Urothelium cell line (cell line): Measurements from ENCODE around the gene KBTBD8.

Experiments
- DNase-seq: peaks from one replicate; pipeline ENCODE4 v3.0.0; 2011; ENCODE audit warnings: low spot score, mixed read lengths
- FAIRE-seq: peaks from 2 replicates; lab custom pipeline; 2011; peaks lifted over from hg19 to GRCh38; lab: Jason Lieb, UNC

Gene KBTBD8, protein sequence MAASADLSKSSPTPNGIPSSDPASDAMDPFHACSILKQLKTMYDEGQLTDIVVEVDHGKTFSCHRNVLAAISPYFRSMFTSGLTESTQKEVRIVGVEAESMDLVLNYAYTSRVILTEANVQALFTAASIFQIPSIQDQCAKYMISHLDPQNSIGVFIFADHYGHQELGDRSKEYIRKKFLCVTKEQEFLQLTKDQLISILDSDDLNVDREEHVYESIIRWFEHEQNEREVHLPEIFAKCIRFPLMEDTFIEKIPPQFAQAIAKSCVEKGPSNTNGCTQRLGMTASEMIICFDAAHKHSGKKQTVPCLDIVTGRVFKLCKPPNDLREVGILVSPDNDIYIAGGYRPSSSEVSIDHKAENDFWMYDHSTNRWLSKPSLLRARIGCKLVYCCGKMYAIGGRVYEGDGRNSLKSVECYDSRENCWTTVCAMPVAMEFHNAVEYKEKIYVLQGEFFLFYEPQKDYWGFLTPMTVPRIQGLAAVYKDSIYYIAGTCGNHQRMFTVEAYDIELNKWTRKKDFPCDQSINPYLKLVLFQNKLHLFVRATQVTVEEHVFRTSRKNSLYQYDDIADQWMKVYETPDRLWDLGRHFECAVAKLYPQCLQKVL

GRCh38 chr3:66998113-66998903 is at the start of gene KBTBD8:
TSS of gene KBTBD8 (plus strand) at chr3:66998307. CDS start at chr3:66998356, 49 bp downstream.
- DNase-seq (peak; percentile 82), FAIRE-seq (no peak)

- FAIRE-seq (no peak), DNase-seq (no peak)
These were observed 49.3 kb upstream of the KBTBD8 start for GRCh38 chr3:66948838-66949237.

DNA sequence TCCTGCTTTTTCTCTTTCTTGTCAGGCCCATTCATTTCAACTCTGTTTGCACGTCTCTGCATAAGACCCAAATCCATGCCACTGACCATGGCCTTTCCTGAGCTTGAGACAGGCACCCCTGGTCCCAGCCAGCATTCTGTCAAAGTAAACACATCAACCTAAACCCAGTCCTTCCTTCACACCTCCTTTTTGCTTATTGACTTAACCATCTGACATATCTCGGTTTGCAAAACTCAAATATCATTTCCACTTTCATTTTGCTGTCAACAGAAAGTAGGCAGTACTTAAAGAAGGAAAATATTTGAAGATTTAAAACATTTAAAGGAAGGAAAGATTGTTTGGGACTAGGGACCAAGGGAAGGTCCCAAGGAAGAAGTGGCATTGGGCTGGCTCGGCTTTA is 48.2 kb upstream of the KBTBD8 start:
- FAIRE-seq: no peak
- DNase-seq: no peak

GRCh38 chr3:66952357-66952756 is 45.8 kb upstream of the KBTBD8 start:
- FAIRE-seq (no peak), DNase-seq (no peak)

- DNase-seq: no peak
- FAIRE-seq: no peak
These were observed 44.1 kb upstream of the KBTBD8 start for GRCh38 chr3:66953934-66954445.

DNA sequence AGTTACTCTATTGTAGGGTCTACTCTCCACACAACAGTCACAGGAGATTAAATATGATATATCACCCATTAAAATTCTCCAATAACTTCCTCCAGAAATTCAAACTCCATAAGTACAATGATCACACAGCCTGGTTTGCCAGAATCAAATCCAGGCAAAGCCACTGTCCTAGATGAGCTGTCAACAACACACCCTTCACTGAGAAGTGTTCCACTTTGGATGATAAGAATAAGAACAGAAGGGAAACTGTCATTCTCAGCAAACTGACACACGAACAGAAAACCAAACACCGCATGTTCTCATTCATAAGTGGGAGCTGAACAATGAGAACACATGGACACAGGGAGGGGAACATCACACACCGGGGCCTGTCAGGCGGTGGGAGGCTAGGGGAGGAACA is 41.4 kb upstream of the KBTBD8 start:
- FAIRE-seq: no peak
- no peak for DNase-seq

DNA sequence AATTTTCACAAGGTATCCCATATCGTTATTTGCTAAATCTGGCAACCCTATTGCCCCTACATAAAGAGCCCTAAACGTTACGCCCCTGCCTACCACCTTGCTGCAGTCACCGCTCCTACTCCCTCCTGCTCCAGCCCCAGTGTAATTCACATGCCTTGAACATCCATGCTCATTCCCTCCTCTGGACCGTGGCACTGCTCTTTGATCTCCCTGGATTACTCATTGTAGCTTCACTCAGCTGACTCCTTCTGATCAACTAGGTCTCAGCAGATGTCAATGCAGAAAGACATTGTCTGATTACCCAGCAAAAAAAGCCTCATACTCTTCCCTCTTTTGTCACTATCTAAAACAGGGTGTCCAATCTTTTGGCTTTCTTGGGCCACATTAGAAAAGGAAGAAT is 40.7 kb upstream of the KBTBD8 start:
- DNase-seq (no peak), FAIRE-seq (no peak)

DNA sequence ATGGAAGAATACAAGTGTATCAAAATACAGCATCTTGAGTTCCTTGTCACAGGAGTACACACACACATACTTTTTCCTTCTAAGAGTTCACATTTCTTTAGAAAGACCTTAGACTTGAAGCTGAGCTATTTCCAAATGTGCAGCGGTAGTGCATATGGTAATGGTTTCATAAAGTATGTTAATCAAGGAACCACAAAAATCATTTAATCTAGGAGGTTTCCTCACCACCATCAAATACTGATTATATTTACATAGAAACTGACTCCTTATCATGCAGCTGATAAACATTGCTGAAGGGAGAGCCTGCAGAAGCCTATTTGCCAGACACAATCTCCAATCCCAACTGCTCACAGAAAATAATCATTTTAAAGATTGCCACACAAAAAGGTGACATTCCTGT is 40.0 kb upstream of the KBTBD8 start:
- FAIRE-seq (no peak), DNase-seq (no peak)

DNA sequence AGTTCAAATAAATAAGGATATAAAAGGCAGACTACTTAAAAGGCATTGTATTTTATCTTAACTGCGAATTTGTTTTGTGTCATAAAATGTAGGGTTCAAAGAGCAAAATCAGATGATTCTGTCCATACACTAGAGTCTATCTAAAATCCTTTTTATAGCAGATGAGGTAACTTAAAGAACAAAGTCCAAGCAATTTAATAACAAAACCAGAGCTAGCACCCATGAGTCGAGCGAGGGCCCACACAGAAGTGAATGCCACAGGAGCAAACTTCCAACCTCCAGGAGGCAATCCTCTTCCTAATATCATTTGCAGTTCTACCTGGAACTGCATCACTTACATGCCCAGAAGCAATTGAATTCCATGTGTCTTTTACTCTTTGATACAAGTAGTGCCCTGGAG is 35.4 kb upstream of the KBTBD8 start:
- no peak for FAIRE-seq

GRCh38 chr3:66971245-66971644 is 26.9 kb upstream of the KBTBD8 start:
- FAIRE-seq: no peak
- no peak for DNase-seq

More for the DNA sequence above, 35.4 kb upstream of the KBTBD8 start:
- DNase-seq: no peak

GRCh38 chr3:66971891-66972551 is 26.1 kb upstream of the KBTBD8 start:
- FAIRE-seq: no peak
- peak; percentile 81 for DNase-seq

GRCh38 chr3:66980791-66981190 is 17.3 kb upstream of the KBTBD8 start:
- FAIRE-seq (no peak), DNase-seq (no peak)

- no peak for DNase-seq
These were observed 15.0 kb upstream of the KBTBD8 start for GRCh38 chr3:66983101-66983500.

GRCh38 chr3:66985336-66985920 is 12.7 kb upstream of the KBTBD8 start:
- no peak for FAIRE-seq
- no peak for DNase-seq

More at GRCh38 chr3:66983101-66983500, 15.0 kb upstream of the KBTBD8 start:
- FAIRE-seq: no peak

- DNase-seq (no peak), FAIRE-seq (no peak)
These were observed 11.7 kb upstream of the KBTBD8 start for GRCh38 chr3:66986406-66986805.

GRCh38 chr3:66989241-66989640 is 8.9 kb upstream of the KBTBD8 start:
- DNase-seq (no peak), FAIRE-seq (no peak)

DNA sequence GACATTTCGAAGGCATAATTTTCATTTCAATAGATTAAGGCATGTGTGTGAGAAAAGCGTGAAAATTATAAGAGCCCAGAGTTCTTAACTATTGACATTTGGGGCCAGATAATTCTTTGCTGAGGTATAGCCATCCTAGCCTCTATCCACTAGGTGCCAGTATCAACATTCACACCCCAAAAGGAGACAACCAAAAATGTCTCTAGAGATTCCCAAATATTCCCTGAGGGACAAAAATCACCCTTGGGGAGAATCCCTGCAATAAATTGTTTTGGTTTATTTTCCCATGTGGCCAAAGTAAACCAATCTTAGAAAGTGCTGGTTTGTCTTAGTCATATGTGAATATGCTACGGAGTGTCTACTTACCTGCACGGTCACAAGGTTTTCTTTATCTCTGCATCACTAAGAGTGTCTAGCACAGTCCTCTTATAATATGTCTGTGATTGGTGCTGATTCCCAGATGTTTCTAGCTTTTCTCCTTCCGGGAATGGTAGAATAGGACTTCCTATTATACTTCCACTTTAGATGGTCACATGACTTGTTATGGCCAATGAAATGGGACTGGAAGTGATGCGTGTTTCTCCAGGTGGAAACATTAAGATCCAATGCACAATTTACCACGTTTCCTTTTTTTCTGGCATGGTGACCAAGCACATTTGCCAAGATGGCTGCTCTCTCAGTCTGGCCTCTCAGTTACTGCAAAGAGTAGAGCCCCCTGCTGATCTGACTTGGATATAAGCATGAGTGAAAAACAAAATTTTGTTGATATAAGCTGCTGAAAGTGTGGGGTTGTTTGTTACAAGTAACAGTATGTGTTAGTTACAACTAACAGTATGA is 8.0 kb upstream of the KBTBD8 start:
- FAIRE-seq (no peak), DNase-seq (no peak)

GRCh38 chr3:66991459-66991858 is 6.6 kb upstream of the KBTBD8 start:
- DNase-seq (no peak), FAIRE-seq (no peak)

DNA sequence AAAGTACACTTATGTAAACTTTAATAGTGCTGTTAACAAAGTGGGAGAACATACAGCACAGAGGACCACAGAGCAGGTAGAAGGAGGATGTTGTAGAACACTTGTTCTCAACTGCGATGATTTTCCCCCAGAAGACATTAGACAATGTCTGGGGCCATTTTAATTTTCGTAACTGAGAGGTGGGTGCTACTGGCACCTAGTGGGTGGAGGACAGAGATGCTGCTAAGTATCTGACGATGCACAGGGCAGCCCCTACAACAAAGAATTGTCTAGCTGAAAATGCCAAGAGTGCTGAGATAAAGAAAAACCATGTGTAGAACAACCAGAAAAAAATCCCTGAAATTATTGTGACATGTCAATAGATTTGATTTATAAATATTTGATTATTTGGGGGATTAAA is 5.0 kb upstream of the KBTBD8 start:
- FAIRE-seq (no peak), DNase-seq (no peak)

GRCh38 chr3:66994588-66994987 is 3.5 kb upstream of the KBTBD8 start:
- FAIRE-seq (no peak), DNase-seq (no peak)
